Measurements from ENCODE around the gene ADCY10. TPM values are rescaled to one million over a fixed set of nuclear protein-coding genes. Genes with fewer than 3 reads are reported as not detected.

Gene ADCY10
- total RNA-seq, result under 1 TPM; under 0.01 to 0.16 (median 0.15) TPM

- no peaks in the 10 kb centered on the region for H3K27me3 ChIP-seq
- no peaks in the 10 kb centered on the region for H3K36me3 ChIP-seq
- DNase-seq (ENCODE audit: low spot score in 2 of 2), result no peak
- H3K9me3 ChIP-seq, result no peaks in the 10 kb centered on the region
- H3K27ac ChIP-seq, result no peak within 1 kb of the TSS
- TF ChIP-seq CTCF (IDR thresholded peaks at IDR 0.05), result no peak
- no peak for TF ChIP-seq POLR2AphosphoS5 (IDR thresholded peaks at IDR 0.05)
- TF ChIP-seq POLR2A (IDR thresholded peaks at IDR 0.05), result no peak
- peaks cover 0 to 3% of the 10 kb centered on the region in 2 donors for H3K4me1 ChIP-seq
- intact Hi-C loops (cut with DNase I; ENCODE audit: low total_unique reads), result no loop called here
- no peak within 1 kb of the TSS for H3K4me3 ChIP-seq
Measured at GRCh38 chr1:167913895-167914496, at the start of gene ADCY10. ADCY10 (minus strand) TSS chr1:167914134; CDS start chr1:167905140, 8,994 bp downstream.

- no peaks in the 10 kb centered on the region for H3K27me3 ChIP-seq
- H3K4me3 ChIP-seq, result no peak overlapping the region
- intact Hi-C loops (cut with DNase I; ENCODE audit: low total_unique reads), result no loop called here
- TF ChIP-seq POLR2A (IDR thresholded peaks at IDR 0.05) (no peak), CTCF (IDR thresholded peaks at IDR 0.05) (no peak), POLR2AphosphoS5 (IDR thresholded peaks at IDR 0.05) (no peak)
- H3K27ac ChIP-seq, result no peak overlapping the region
- H3K9me3 ChIP-seq, result no peaks in the 10 kb centered on the region
- H3K4me1 ChIP-seq, result no peaks in the 10 kb centered on the region
- no peak for DNase-seq (ENCODE audit: low spot score in 2 of 2)
- no peaks in the 10 kb centered on the region for H3K36me3 ChIP-seq
Measured at GRCh38 chr1:167957710-167958109, 43.8 kb upstream of the ADCY10 start.

- no peaks in the 10 kb centered on the region for H3K9me3 ChIP-seq
- TF ChIP-seq CTCF (IDR thresholded peaks at IDR 0.05) (no peak), POLR2AphosphoS5 (IDR thresholded peaks at IDR 0.05) (no peak), POLR2A (IDR thresholded peaks at IDR 0.05) (no peak)
- H3K4me3 ChIP-seq, result no peak overlapping the region
- H3K4me1 ChIP-seq, result no peaks in the 10 kb centered on the region
- intact Hi-C loops (cut with DNase I; ENCODE audit: low total_unique reads), result no loop called here
- H3K36me3 ChIP-seq, result no peaks in the 10 kb centered on the region
- no peaks in the 10 kb centered on the region for H3K27me3 ChIP-seq
- H3K27ac ChIP-seq, result no peak overlapping the region
- no peak for DNase-seq (ENCODE audit: low spot score in 2 of 2)
Measured at GRCh38 chr1:167955915-167956314, 42.0 kb upstream of the ADCY10 start.

GRCh38 chr1:167950569-167950968 is 36.6 kb upstream of the ADCY10 start:
- Histone ChIP-seq H3K36me3 (no peaks in the 10 kb centered on the region), H3K27ac (no peak overlapping the region), H3K4me1 (no peaks in the 10 kb centered on the region), H3K4me3 (no peak overlapping the region), H3K9me3 (no peaks in the 10 kb centered on the region), H3K27me3 (no peaks in the 10 kb centered on the region)
- no peak for DNase-seq (ENCODE audit: low spot score in 2 of 2)
- intact Hi-C loops (cut with DNase I; ENCODE audit: low total_unique reads), result no loop called here
- TF ChIP-seq POLR2A (IDR thresholded peaks at IDR 0.05) (no peak), CTCF (IDR thresholded peaks at IDR 0.05) (no peak), POLR2AphosphoS5 (IDR thresholded peaks at IDR 0.05) (no peak)

GRCh38 chr1:167949785-167950184 is 35.9 kb upstream of the ADCY10 start:
- TF ChIP-seq POLR2A (IDR thresholded peaks at IDR 0.05) (no peak), CTCF (IDR thresholded peaks at IDR 0.05) (no peak), POLR2AphosphoS5 (IDR thresholded peaks at IDR 0.05) (no peak)
- no peak overlapping the region for H3K4me3 ChIP-seq
- no peak for DNase-seq (ENCODE audit: low spot score in 2 of 2)
- intact Hi-C loops (cut with DNase I; ENCODE audit: low total_unique reads), result no loop called here
- H3K36me3 ChIP-seq, result no peaks in the 10 kb centered on the region
- H3K9me3 ChIP-seq, result no peaks in the 10 kb centered on the region
- no peaks in the 10 kb centered on the region for H3K27me3 ChIP-seq
- no peak overlapping the region for H3K27ac ChIP-seq
- H3K4me1 ChIP-seq, result no peaks in the 10 kb centered on the region
